Skeletal muscle tissue (tissue), 4 donors: ENCODE results near the gene PWP2. TPM values are rescaled to one million over a fixed set of nuclear protein-coding genes. Genes with fewer than 3 reads are reported as not detected.
A peak's percentile ranks its signal among the peaks of the same experiment; 100 is the strongest.

Experiments used
- H3K27ac ChIP-seq: one replicate; pipeline ENCODE4 v1.7.0; 2013; ENCODE audit warnings: mild to moderate bottlenecking, low read depth, low read length, inconsistent platforms
- H3K27me3 ChIP-seq, 3 donors: one replicate each; pipeline ENCODE4 v1.7.0; 2013; ENCODE audit warnings: low read length in 3 of 3; ENCODE audit not compliant: control insufficient read depth in 3 of 3, insufficient read depth in 3 of 3
- H3K36me3 ChIP-seq, 3 donors: one replicate each; pipeline ENCODE4 v1.7.0; 2013; ENCODE audit warnings: low read length in 3 of 3; ENCODE audit not compliant: control insufficient read depth in 3 of 3, insufficient read depth in 3 of 3
- H3K4me1 ChIP-seq, 3 donors: one replicate each; pipeline ENCODE4 v1.7.0; 2013; ENCODE audit warnings: low read length in 3 of 3, mild to moderate bottlenecking in 3 of 3; ENCODE audit not compliant: control insufficient read depth in 3 of 3, insufficient read depth in 3 of 3
- H3K4me3 ChIP-seq, 3 donors: one replicate each; pipeline ENCODE4 v1.7.0; 2013; ENCODE audit warnings: low read length in 3 of 3
- H3K9ac ChIP-seq, 3 donors: one replicate each; pipeline ENCODE4 v1.7.0; 2013; ENCODE audit warnings: low read length in 3 of 3, mild to moderate bottlenecking in 3 of 3, moderate library complexity in 2 of 3, low read depth in 1 of 3
- H3K9me3 ChIP-seq, 3 donors: one replicate each; pipeline ENCODE4 v1.7.0; 2013; ENCODE audit warnings: low read length in 3 of 3; ENCODE audit not compliant: control insufficient read depth in 3 of 3
- total RNA-seq: library from RNA; depleted of rRNA; stranded (reverse); fragments of >200 nt; gene quantifications from one replicate; pipeline ENCODE4 v1.2.3, GENCODE V29; 2014
- donor health status: Osteomylitis.

The PWP2 gene
- total RNA-seq, 1 donor from 2014 or later, result 7.3 TPM

DNA sequence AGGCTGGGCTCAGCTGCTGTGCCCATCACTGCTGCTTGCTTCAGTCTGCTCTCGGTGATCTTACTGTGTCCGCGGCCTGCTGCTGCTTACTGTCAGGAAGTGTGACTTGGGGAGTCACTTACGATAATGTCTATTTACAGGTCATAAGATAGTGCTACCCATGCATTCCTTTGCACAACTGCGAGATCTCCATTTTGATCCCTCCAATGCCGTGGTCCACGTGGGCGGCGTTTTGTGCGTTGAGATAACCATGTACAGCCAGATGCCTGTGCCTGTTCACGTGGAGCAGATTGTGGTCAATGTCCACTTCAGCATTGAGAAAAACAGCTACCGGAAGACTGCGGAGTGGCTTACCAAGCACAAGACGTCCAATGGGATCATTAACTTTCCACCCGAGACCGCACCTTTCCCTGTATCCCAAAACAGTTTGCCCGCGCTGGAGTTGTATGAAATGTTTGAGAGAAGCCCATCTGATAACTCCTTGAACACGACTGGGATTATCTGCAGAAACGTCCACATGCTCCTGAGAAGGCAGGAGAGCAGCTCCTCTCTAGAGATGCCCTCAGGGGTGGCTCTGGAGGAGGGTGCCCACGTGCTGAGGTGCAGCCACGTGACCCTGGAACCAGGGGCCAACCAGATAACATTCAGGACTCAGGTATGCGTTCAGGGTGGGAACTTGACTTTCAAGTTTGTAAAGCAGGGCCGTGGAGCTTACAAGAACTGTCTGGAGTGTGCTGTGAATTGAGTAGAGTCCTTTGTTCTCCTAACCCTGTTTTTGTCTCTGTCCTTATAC lies 24.4 kb upstream of the PWP2 start:
- H3K36me3 ChIP-seq, result peaks cover 45 to 75% (median 52%) of the 10 kb centered on the region in 3 donors
- H3K9ac ChIP-seq, result no peak overlapping the region
- peaks cover 0 to 4% (median 3%) of the 10 kb centered on the region in 3 donors for H3K4me1 ChIP-seq

DNA sequence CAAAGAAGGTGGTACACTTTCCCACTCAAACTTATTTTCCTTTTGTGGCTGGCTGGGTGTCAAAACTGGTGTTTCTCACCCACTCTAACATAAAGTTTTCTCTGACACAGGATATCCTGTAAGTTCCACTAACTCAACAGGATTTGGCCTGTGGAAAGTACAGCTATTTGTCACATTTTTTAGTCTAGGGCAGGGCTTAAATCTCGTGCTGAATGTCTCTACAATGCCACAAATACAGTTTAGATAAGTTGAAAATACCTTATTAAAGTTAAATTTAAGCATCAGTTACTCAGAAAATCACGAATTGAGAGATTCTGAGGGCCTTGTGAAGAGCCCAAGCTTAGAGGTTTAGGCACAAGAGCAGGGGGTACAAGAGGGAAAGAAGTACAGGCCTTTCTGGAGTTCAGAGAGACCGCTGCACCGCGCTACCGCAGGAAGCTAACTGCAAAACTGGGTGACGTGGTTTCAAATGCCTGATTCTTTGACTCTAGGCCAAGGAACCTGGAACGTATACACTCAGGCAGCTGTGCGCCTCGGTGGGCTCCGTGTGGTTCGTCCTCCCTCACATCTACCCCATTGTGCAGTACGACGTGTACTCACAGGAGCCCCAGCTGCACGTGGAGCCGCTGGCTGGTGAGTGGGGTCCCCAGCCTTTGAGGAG lies 23.4 kb upstream of the PWP2 start:
- peak overlapping the region; percentile 11 for H3K27ac ChIP-seq
- H3K4me3 ChIP-seq, result no peak overlapping the region
- H3K27me3 ChIP-seq, result no peaks in the 10 kb centered on the region
- H3K36me3 ChIP-seq, result peaks cover 47 to 76% (median 61%) of the 10 kb centered on the region in 3 donors
- H3K4me1 ChIP-seq, result peaks cover 0 to 4% (median 3%) of the 10 kb centered on the region in 3 donors
- H3K9ac ChIP-seq, result no peak overlapping the region
- H3K9me3 ChIP-seq, result no peaks in the 10 kb centered on the region

More for the DNA sequence above, 24.4 kb upstream of the PWP2 start:
- Histone ChIP-seq H3K27me3 (no peaks in the 10 kb centered on the region), H3K27ac (no peak overlapping the region), H3K4me3 (no peak overlapping the region), H3K9me3 (no peaks in the 10 kb centered on the region)

- peaks cover 47 to 76% (median 61%) of the 10 kb centered on the region in 3 donors for H3K36me3 ChIP-seq
- no peak overlapping the region for H3K4me3 ChIP-seq
- H3K4me1 ChIP-seq, result peaks cover 0 to 4% (median 3%) of the 10 kb centered on the region in 3 donors
- H3K27me3 ChIP-seq, result no peaks in the 10 kb centered on the region
- H3K27ac ChIP-seq, result no peak overlapping the region
- no peak overlapping the region for H3K9ac ChIP-seq
- no peaks in the 10 kb centered on the region for H3K9me3 ChIP-seq
Measured at GRCh38 chr21:44084496-44085241, 22.5 kb upstream of the PWP2 start.

- Histone ChIP-seq H3K4me3 (no peak overlapping the region), H3K27ac (no peak overlapping the region), H3K9me3 (no peaks in the 10 kb centered on the region), H3K36me3 (peaks cover 56 to 78% (median 68%) of the 10 kb centered on the region in 3 donors), H3K9ac (no peak overlapping the region), H3K4me1 (peaks cover 0 to 4% (median 3%) of the 10 kb centered on the region in 3 donors), H3K27me3 (no peaks in the 10 kb centered on the region)
Measured at GRCh38 chr21:44085491-44086321, 21.5 kb upstream of the PWP2 start.

GRCh38 chr21:44086636-44087425 lies 20.4 kb upstream of the PWP2 start:
- Histone ChIP-seq H3K36me3 (peaks cover 57 to 72% (median 61%) of the 10 kb centered on the region in 3 donors), H3K4me1 (peaks cover 0 to 4% (median 3%) of the 10 kb centered on the region in 3 donors), H3K4me3 (no peak overlapping the region), H3K27ac (no peak overlapping the region), H3K9ac (no peak overlapping the region), H3K27me3 (no peaks in the 10 kb centered on the region), H3K9me3 (no peaks in the 10 kb centered on the region)

- Histone ChIP-seq H3K9me3 (no peaks in the 10 kb centered on the region), H3K4me1 (peaks cover 0 to 4% (median 3%) of the 10 kb centered on the region in 3 donors), H3K27me3 (no peaks in the 10 kb centered on the region), H3K36me3 (peaks cover 55 to 70% (median 59%) of the 10 kb centered on the region in 3 donors), H3K4me3 (no peak overlapping the region), H3K27ac (no peak overlapping the region), H3K9ac (no peak overlapping the region)
Measured at GRCh38 chr21:44087426-44088400, 19.5 kb upstream of the PWP2 start.

GRCh38 chr21:44088401-44088780 lies 18.8 kb upstream of the PWP2 start:
- no peak overlapping the region for H3K27ac ChIP-seq
- no peak overlapping the region for H3K4me3 ChIP-seq
- no peak overlapping the region for H3K9ac ChIP-seq
- H3K36me3 ChIP-seq, result peaks cover 53 to 64% (median 53%) of the 10 kb centered on the region in 3 donors
- peaks cover 0 to 4% (median 3%) of the 10 kb centered on the region in 3 donors for H3K4me1 ChIP-seq
- H3K9me3 ChIP-seq, result no peaks in the 10 kb centered on the region
- no peaks in the 10 kb centered on the region for H3K27me3 ChIP-seq
